Measurements from ENCODE around the gene ELOVL5.
A peak's percentile ranks its signal among the peaks of the same experiment; 100 is the strongest.

Gene ELOVL5

GRCh38 chr6:53301801-53302537 is 46.8 kb downstream of the ELOVL5 start:
- peak; percentile 55 for DNase-seq

GRCh38 chr6:53300656-53301551 is 47.8 kb downstream of the ELOVL5 start:
- no peak for DNase-seq

- no peak for DNase-seq
Observed at GRCh38 chr6:53299331-53300005, 49.3 kb downstream of the ELOVL5 start.

GRCh38 chr6:53297004-53297403 is 51.7 kb downstream of the ELOVL5 start:
- DNase-seq, result no peak

GRCh38 chr6:53295176-53295575 is 53.6 kb downstream of the ELOVL5 start:
- DNase-seq, result no peak

GRCh38 chr6:53294611-53295010 is 54.1 kb downstream of the ELOVL5 start:
- DNase-seq, result no peak

- DNase-seq, result no peak
Observed at GRCh38 chr6:53294095-53294494, 54.7 kb downstream of the ELOVL5 start.

- no peak for DNase-seq
Observed at GRCh38 chr6:53293691-53294090, 55.1 kb downstream of the ELOVL5 start.

GRCh38 chr6:53290537-53291510 is 57.9 kb downstream of the ELOVL5 start:
- DNase-seq, result no peak

GRCh38 chr6:53287336-53288225 is 61.2 kb downstream of the ELOVL5 start:
- DNase-seq, result no peak

- no peak for DNase-seq
Observed at GRCh38 chr6:53284901-53285300, 63.8 kb downstream of the ELOVL5 start.

GRCh38 chr6:53282741-53283140 is 66.0 kb downstream of the ELOVL5 start:
- no peak for DNase-seq

- no peak for DNase-seq
Observed at GRCh38 chr6:53282234-53282633, 66.5 kb downstream of the ELOVL5 start.

GRCh38 chr6:53281518-53282215 is 67.1 kb downstream of the ELOVL5 start:
- no peak for DNase-seq

GRCh38 chr6:53280207-53280606 is 68.5 kb downstream of the ELOVL5 start:
- DNase-seq, result no peak

- no peak for DNase-seq
Observed at GRCh38 chr6:53279293-53279692, 69.5 kb downstream of the ELOVL5 start.

- DNase-seq, result no peak
Observed at GRCh38 chr6:53273370-53273769, 75.4 kb downstream of the ELOVL5 start.

- DNase-seq, result no peak
Observed at GRCh38 chr6:53269827-53270226, 78.9 kb downstream of the ELOVL5 start.

- DNase-seq, result no peak
Observed at GRCh38 chr6:53268858-53269608, 79.7 kb downstream of the ELOVL5 start.
